CD1c-positive myeloid dendritic cell (primary cell): ENCODE measurements around the gene RAB44.

Experiments used
- DNase-seq: peaks from one replicate; pipeline ENCODE4 v3.0.0-alpha.2; 2016; ENCODE audit errors: extremely low spot score

Gene RAB44

DNA sequence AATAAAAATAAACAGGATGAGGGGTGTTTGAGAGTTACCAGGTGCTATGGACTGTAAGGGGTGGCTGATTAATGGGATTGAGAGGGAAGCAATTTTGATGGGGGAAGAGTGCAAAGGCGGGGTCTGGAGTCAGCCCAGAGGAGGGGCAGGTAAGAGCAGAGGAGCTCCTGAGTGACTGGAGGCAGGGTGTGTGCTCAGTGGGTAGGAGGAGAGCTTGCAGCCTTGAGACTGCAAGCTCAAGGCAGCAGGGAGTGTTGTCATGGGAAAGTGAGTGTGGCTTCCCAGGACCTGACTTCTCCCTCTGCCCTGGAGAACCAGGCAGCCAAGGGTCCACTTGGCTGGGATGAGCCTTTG, 54.2 kb downstream of the RAB44 start:
- no peak for DNase-seq

DNA sequence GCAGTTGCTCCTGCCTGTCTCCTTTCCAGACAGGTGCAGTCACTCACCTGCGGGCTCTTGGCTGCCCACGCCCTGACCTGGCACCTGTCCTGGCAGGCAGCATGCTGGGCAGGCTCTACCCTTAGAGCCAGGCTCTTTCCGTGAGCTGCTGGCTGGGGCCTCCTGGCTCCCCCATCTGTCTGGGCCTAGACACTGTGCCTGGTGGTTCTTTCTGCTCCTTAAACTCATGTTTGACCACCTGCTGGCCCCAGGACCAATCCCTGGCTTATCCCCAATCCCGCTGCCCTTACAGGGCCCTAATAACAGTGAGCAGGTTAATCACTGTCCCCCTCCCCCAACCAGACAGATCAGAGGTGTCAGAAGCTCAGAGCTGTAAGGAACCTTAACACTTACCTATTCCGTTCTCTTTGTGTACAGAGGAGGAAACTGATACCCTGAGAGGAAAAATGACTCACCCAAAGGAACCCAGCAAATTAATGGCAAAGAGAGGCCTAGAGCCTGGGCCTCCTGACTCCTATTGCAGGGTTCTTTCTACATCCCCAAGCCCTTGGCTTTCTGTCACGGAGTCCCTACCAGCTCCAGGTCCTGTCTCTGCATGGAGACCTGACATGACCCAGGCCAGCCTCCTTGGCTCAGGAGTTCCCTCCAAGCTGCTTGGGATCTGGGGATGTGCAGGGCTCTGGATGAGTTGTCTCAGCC, 54.7 kb downstream of the RAB44 start:
- peak; percentile 30 for DNase-seq

DNA sequence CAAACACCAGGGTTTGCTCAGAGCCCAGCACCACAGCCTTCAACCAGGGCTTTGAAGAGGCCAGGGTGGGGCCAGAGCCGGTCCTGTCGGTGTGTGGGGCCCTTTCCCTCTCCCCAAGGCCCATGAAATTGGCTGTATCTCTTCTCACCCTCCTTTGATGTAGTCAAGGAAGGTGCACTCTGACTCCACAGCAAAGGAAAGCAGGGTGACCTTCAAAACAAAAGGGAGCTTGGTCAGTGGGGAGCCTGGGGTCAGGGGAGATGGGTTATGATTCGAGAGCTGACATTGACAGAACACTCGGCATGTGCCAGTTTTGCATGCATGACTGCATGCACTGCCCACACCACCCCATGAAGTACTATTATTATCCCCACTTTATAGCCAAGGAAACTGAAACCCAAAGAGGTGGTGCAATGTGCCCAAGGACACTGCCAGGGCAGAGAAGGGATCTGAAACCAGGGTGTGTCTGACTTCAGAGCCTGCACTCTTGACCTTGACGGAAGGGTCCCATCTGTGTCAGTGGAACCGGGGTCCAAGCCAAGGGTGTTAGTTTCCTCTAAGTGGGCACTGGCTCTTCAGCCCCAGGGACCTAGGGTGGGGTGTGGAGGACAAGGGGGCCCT, 55.4 kb downstream of the RAB44 start:
- DNase-seq, result peak; percentile 92

DNA sequence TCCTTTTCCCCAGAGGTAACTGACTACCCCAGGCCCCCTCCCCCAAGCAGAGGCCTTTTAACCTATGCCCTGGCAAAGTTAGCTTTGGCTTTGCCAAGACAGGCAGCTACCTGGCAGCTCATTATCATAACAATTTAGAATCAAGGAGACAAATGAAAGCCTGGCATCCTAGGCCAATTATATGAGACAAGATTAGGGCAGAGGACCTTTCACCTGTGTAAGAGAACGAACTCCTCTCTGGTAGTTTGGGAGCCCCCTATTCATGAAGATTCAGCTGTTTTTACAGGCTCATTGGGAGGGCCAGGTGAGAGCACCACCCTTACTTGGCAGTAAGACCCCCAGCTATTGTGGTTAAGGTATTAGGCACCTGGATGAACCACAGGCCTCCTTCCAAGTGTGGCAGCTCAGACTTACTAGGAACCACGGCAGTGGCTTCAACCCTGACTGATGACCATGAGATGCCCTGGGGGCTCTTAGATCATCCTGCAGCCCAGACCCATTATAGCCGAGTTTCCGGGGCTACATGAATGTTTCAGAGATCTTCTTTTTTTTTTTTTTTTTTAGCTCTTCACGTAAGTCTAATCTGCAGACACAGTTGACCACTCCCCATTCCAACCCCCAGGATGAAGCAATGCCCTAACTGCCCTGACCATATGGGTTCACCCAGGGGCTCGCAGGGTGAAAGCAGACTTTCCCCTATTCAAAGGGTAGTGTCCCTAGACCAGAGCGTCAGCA, 56.2 kb downstream of the RAB44 start:
- DNase-seq, result no peak

DNA sequence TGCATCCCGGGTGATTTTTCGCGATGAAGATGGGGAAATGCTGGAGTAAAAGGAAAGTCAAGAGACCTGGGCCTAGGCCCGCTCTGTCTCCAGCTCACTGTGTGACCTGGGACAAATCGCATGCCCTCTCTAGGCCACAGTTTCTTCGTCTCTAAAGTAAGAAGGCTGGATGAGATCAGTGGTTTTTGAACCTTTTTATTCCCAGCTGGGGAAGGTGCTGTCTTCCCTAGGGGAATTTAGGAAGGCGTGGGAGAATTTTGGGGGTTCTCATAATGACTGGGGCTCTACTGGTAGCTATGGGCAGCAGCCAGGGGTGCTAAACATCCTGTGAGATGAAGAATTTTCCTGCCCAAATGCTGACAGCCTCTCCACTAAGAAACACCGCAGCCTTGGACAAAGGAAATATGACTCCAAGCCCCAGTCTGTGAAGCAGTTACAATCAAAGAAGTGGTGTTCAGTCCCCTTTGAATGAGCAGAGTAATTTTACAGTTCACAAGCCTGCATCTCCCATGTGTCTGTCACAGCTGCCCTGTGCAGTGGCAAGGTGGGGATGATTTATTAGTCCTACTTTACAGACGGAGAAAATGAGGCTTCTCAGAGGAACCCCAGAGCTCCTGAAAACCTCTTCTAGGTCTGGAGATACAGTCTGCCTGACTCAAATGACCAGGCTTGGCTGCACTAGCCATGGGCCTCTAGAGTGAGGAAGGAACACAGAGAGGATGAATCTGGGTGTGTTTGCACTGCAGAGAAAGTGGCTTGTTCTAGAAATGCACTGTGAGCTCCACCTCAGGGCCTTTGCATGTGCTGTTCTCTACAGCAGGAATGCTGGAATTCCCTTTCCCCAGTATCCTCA, 57.2 kb downstream of the RAB44 start:
- DNase-seq, result no peak

DNA sequence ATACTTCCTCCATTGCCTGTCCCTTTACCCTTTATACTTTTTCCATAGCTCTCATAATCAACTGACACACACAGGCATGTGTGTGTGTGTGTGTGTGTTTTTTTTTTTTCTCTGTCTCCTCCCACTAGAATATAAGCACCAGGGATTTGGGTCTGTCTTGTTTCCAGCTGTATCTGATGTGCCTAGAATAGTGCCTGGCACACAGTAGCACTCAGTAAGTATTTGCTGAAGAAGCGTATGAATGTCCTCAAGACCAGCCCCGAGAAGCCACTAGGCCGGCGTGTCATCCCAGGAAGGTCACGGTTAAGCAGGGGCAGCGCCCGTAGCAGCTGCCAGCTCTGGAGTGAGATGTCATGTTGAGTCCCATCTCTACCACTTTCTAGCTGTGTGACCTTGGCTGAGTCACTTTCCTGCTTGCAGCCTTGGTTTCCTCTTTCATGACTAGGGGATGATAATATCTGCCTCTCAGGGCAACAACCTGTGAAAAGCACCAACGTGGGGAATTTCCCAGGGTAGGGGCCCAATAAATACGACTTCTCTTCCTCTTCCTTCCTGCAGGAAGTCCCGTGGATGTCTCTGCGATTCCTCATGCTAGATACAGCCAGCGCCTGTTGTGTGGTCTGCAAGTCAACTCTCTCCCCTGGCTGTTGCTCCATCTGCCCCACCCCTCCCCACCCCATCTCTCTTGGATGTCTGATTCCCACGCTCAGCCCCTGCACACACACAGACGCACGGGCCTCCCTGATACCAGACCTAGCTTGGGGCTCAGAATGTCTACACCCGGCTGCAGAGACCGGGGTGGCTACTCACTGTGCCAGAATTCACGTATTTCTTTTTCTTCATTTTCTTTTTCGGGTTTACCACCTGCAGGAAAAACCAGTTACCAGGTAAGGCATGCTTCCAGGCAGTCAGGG, 58.1 kb downstream of the RAB44 start:
- DNase-seq, result peak; percentile 89

DNA sequence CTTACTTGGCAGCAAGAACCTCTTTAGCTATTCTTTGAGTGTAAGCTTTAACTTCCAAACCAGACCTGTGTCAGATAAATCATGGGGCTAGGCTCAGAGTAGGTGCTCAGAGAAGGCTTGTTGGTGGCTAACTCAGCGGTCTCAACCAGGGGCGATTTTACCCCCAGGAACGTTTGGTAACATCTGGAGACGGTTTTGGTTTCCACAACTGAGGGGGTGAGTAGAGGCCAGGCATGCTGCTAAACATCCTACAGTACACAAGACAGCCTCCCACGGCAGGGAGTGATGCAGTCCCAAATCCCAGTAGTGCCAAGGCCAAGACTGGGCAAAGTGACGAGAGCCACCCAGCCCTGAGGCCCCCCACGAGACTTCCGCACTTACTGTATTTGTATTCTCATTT, 59.2 kb downstream of the RAB44 start:
- no peak for DNase-seq

DNA sequence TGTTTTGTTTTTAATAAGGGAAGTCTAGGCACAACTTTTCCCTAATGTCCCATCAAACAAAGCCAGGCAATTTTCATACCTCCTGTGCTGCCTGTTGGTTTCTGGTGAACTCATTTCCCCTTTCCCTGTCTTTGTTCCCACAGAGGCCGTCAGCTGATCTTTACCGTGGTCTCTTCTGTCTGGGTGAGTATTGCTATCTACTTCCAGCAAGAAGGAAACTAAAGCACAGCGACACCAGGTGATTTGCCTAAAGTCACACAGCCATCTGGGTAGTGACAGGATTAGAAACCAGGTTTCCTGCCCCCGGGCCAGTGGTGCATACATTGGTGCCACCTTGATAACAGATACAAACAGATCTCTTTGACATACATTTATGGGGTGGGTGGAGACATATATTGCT, 59.6 kb downstream of the RAB44 start:
- DNase-seq, result peak; percentile 54

DNA sequence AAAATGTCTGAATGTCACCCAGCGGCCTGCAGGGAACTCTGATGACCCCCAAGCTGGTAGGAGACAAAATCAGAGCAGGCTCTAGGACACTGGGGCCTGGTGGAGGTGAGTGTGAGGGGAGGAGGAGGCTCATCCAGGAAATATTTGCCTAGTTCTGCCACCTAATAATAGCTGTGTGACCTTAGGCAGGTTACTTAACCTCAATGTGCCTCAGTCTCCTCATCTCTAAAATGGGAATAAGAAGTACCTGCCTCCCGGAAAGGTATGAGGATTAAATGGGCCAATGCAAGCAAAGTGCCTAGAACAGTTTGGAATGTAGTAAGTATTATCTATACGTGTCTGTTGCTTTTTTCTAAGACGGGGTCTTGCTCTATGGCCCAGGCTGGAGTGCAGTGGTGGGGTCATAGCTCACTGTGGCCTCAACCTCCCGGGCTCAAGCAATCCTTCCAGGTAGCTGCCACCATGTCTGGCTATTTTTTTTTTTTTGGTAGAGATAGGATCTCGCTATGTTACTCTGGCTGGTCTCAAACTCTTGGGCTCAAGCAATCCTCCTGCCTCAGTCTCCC, 60.4 kb downstream of the RAB44 start:
- DNase-seq, result no peak

DNA sequence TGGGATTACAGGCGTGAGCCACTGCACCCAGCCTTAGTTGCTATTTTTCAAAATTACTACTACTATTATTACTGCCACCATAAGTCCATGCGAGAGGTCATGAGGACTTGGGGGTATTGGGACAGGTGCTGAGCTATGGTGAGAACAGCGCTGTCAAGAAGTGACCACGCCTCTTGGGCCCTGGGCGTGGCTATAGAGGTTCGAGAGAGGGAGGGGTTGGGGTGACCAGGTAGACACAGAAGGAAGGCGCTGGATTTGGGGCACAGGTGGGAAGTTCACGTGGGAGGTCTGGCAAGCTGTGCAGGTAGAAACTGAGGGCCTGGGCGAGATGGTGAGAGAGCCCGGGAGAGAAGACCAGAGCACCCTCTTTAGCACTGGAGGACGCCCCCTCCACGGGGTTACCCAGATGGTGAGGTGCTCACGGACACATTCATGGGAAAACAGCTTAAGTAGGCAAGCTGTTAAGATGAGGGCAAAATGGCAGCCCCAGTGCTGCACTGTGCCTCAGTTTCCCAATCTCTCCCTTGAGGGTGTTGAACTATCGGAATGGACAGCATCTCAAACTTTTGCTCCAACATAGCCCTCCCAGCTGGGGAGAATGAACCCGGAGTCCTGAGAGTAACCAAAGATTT, 61.0 kb downstream of the RAB44 start:
- no peak for DNase-seq

DNA sequence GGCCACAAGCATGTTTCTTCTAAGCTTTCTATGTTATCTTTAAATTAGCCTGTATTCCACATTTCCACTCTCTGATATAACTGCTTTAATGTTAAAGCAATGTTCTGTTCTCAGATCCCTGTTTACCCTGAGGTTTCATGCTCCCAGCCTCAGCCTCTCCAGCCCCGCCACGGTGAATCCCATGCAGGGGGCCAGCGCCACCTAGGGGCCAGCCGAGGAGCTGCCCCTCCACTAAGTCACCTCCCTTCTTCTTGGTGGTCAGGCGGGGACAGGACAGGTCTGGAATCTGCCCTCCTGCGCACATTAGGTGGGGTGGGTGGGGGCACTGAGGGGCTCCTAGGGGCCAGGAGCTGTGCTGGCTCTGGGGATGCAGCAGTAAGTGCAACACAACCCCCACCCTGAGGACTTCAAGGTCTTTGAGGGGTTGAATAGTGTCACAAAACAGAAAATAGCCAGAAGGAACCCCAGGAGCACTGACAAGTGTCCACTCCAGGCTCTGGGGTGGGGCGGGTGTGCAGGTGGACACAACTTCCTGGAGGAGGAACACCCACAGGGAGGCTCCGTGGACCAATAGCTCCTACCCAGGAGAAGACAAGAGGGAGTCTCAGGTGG, 61.6 kb downstream of the RAB44 start:
- DNase-seq, result peak; percentile 86

DNA sequence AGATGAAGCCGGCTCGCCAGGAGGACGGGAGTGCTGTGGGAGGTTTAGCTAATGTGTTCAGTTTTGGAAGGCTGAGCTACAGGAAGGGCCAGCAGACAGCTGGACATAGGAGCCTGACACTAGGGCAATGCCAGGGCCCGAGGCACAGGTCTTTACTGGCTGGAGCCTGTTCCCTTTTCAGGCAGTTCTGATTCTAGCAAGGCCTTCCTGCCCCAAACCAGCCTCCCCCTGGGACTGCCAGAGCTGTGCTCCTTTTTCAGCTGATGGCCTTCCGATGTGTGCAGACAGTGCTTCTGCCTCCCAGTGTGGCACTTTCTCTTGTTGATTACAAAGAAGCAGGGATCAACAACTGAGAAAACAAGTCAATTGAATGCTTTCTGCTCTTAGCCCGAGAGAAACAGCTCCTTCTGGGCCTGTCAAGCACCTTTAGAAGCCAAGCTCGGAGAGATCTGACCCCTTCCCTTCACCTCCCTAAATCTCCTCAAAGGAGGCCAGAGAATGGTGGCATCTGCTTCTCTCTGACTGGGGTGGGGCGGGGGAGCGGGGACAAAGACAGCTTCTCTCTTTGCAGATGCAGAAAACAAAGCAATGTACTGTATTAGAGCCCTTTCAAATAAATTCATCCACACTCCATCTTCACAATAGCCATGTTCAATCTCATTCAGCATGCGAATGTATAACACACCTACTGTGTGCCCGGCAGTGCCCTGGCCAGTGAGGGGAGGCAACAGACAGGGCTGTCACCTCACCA, 63.2 kb downstream of the RAB44 start:
- no peak for DNase-seq

DNA sequence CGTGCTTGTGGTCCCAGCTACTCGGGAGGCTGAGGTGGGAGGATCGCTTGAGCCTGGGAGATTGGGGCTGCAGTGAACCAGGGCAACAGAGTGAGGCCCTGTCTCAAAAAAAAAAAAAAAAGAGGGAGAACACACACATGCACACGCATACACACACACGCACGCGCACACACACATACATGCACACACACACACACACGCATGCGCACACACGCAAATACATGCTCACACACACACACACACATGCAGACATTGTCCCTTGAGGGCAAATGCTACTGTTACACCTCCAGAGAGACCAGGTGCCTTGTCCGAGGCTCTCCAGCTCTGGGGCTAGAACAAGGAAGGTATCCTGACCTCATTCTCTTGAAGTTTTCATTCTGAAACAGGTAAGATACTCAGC, 64.5 kb downstream of the RAB44 start:
- no peak for DNase-seq

DNA sequence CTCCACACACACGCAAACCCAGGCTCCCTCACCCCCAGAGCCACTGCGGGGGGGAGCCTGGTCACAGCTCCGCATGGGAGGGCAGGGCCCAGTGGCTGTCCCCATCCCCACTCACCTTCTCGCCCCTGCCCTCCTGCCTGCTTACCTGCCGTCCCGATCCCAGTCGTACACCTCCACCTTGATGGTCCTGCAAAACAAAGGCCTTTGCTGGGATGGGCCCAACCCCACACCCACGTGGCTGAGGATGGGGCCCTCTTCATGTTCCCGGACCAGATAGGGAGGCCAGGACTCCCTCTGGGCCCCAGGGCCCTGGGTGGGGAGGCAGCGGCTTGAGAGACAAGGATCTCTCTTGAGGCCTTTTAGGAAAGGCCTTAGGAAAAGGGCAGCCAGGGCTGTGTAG, 67.6 kb downstream of the RAB44 start:
- no peak for DNase-seq

DNA sequence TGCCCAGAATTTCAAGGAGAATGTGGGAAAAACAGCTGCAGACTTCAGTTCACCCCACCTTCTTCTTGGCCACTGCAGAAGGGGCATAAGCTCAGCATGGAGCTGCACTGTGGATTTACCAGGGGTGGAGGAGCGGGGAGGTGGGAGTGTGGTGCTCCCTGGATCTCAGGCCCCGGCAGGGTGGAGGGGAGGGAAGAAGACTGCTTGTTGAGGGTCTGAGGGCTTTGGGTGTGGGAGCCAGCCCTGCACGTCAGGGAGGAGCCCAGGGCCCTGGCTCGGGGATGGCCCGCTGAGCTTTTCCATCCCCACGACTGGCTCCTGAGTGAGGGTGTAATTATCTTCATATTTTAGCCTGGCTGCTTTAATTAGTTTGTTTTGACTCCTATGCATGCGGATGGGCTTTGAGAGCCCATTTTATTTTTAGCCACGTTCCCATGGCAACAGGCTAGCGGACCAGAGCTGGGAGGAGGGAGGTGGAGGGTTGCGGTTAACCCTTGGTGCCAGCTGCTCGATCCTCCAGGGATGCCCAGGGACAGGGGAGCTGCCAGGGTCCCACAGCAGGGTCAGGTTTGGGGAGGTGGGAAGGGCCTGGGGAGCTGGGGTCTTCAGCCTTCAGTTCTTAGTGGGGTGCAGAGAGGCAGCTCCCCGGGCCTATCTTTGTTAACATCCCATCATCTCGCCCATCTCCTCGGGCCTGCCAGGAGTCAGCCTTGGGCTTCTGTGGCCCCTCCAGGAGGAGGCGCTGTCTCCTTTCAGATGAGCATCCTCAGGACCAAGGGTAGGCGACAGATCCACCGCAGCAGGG, 68.2 kb downstream of the RAB44 start:
- DNase-seq, result peak; percentile 89

DNA sequence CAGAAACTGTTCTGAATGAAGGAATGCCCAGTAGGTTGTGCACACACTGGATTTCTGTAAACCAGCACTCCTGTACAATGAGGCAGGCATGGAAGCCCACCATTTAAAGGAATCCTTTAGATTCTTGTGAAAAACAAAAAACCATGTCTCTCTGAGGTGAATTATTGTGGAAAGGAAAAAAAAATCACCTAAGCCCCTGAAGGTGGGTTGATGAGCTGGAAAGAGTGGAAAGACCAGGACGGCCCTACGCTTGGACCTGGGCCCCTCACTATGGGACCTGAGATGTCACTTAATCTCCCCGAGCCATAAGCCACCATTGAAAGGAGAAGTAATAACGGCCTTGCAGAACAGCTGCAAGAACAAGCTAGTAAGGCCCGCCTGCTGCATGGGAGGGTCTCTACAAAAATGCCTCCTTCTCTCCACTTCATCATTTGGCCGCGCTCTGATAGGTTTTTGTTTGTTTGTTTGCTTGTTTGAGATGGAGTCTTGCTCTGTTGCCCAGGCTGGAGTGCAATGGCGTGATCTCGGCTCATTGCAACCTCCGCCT, 68.8 kb downstream of the RAB44 start:
- DNase-seq, result no peak

DNA sequence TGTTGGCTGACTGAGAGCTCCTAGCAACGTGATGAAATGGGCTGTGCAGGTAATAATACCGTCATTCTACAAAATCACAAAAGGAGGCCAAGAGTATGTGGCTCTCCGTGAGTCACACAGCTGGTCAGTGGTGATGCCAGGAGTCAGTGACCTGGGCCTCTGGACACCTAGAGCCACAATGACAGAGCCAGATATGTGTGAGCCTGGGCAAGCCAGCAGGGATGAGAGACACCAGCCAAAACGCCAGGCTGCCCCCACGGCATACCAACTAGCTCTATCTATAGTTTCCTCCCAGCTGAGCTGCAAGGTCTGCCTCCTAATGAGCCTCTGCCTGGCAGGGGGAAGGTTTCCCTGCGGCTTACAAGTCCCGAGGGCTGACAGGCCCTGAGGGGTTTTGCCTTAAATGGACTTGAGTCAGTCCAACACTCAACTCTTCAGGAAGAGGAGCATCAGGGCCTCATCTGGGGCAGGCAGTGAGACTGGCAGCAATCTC, 71.6 kb downstream of the RAB44 start:
- no peak for DNase-seq
